PFSK-1 (cell line): Measurements from ENCODE around the gene AP2B1.

Experiments used
- POLR2AphosphoS5 ChIP-seq: IDR thresholded peaks from 2 replicates; pipeline ENCODE4 v1.6.1; 2012; ENCODE audit warnings: low read depth, mild to moderate bottlenecking, control low read depth, low read length, moderate library complexity
- REST ChIP-seq, 2 experiments: IDR thresholded peaks; 2 replicates each; pipeline versions ENCODE4 v1.6.1 to v1.8.0; 2011 to 2012; ENCODE audit warnings: low read depth in 2 of 2, low read length in 2 of 2, control low read depth in 1 of 2, inconsistent platforms in 1 of 2, mild to moderate bottlenecking in 1 of 2, moderate library complexity in 1 of 2; ENCODE audit not compliant: insufficient read depth in 1 of 2
- TAF1 ChIP-seq: IDR thresholded peaks from 2 replicates; pipeline ENCODE4 v1.6.1; 2012; ENCODE audit warnings: low read length, control low read depth, borderline replicate concordance; ENCODE audit not compliant: insufficient read depth

DNA sequence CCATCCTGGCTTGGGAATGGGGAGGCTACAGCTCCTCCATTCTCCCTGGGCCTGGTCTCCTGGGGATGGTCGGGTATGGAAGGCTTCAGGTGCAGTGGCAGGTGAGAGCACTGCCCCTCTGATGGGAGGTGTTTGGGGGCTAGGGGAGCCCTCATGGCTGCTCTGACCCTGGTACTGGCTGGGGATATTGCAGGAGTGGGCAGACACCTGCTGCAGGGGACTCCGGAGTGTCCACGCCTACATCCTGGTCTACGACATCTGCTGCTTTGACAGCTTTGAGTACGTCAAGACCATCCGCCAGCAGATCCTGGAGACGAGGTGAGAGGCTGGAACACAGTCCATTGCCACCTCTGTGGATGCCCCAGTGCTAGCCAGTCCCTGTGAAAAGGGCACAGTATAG lies 153.1 kb downstream of the AP2B1 start:
- TF ChIP-seq POLR2AphosphoS5 (no peak), TAF1 (no peak), REST (IDR thresholded peaks at IDR 0.05; ENCODE audit: insufficient read depth in 1 of 2, low read depth in 2 of 2, low read length in 2 of 2) (no peak)
